Stimulated activated CD8-positive, alpha-beta memory T cell treated with anti-CD3 and anti-CD28 coated beads, Interleukin-15, amount 100 ng/mL, for 1 hour (primary cell): ENCODE measurements around the gene TTC7B.

Experiments used
- DNase-seq: peaks from one replicate; pipeline ENCODE4 v3.0.0-alpha.2; 2020; ENCODE audit warnings: low read depth

TTC7B gene

GRCh38 chr14:90575336-90575735 is 240.9 kb downstream of the TTC7B start:
- no peak for DNase-seq

- DNase-seq: no peak
Observed at GRCh38 chr14:90574188-90575131, 241.8 kb downstream of the TTC7B start.

- DNase-seq: no peak
Observed at GRCh38 chr14:90573385-90574105, 242.7 kb downstream of the TTC7B start.

- DNase-seq: no peak
Observed at GRCh38 chr14:90572441-90573150, 243.6 kb downstream of the TTC7B start.

- no peak for DNase-seq
Observed at GRCh38 chr14:90571149-90571947, 244.9 kb downstream of the TTC7B start.

GRCh38 chr14:90570461-90570860 is 245.8 kb downstream of the TTC7B start:
- no peak for DNase-seq

GRCh38 chr14:90569606-90570387 is 246.4 kb downstream of the TTC7B start:
- no peak for DNase-seq

- DNase-seq: no peak
Observed at GRCh38 chr14:90569201-90569600, 247.0 kb downstream of the TTC7B start.

- DNase-seq: no peak
Observed at GRCh38 chr14:90568405-90568804, 247.8 kb downstream of the TTC7B start.

GRCh38 chr14:90567991-90568390 is 248.2 kb downstream of the TTC7B start:
- DNase-seq: no peak

GRCh38 chr14:90567191-90567590 is 249.0 kb downstream of the TTC7B start:
- DNase-seq: no peak

- DNase-seq: no peak
Observed at GRCh38 chr14:90566481-90566880, 249.7 kb downstream of the TTC7B start.

GRCh38 chr14:90564496-90564895 is 251.7 kb downstream of the TTC7B start:
- no peak for DNase-seq

- DNase-seq: no peak
Observed at GRCh38 chr14:90562652-90563051, 253.6 kb downstream of the TTC7B start.

GRCh38 chr14:90561920-90562319 is 254.3 kb downstream of the TTC7B start:
- no peak for DNase-seq

GRCh38 chr14:90560991-90561390 is 255.2 kb downstream of the TTC7B start:
- no peak for DNase-seq

- no peak for DNase-seq
Observed at GRCh38 chr14:90560558-90560957, 255.7 kb downstream of the TTC7B start.

GRCh38 chr14:90559811-90560492 is 256.3 kb downstream of the TTC7B start:
- no peak for DNase-seq

GRCh38 chr14:90558983-90559590 is 257.1 kb downstream of the TTC7B start:
- no peak for DNase-seq
